Hepatocyte (in vitro differentiated cells): Measurements from ENCODE around the gene STMND1. TPM values are rescaled to one million over a fixed set of nuclear protein-coding genes. Genes with fewer than 3 reads are reported as not detected.

ENCODE experiments used
- DNase-seq: peaks from one replicate; pipeline ENCODE4 v3.0.0-alpha.2; 2016; ENCODE audit warnings: low spot score
- H2AFZ ChIP-seq: fragments of 200-600 bp; sonication (generic); 2 replicates; pipeline ENCODE4 v1.6.0; 2016; ENCODE audit warnings: antibody characterized with exemption, mild to moderate bottlenecking
- H3K27ac ChIP-seq: fragments of 200-600 bp; sonication (generic); 2 replicates; pipeline ENCODE4 v1.5.1; 2016; ENCODE audit warnings: mild to moderate bottlenecking
- H3K27me3 ChIP-seq: fragments of 200-600 bp; sonication (generic); 2 replicates; pipeline ENCODE4 v1.6.1; 2016
- H3K36me3 ChIP-seq: fragments of 200-600 bp; sonication (generic); replicated peaks from 2 replicates; pipeline ENCODE4 v1.5.1; 2016; ENCODE audit warnings: low read depth; ENCODE audit not compliant: insufficient read depth
- H3K4me1 ChIP-seq: fragments of 200-600 bp; sonication (generic); 2 replicates; pipeline ENCODE4 v1.5.1; 2016; ENCODE audit warnings: mild to moderate bottlenecking, moderate library complexity; ENCODE audit not compliant: insufficient read depth
- H3K4me2 ChIP-seq: fragments of 200-600 bp; sonication (generic); 2 replicates; pipeline ENCODE4 v1.6.0; 2016
- H3K4me3 ChIP-seq: fragments of 200-600 bp; sonication (generic); 2 replicates; pipeline ENCODE4 v1.5.1; 2016; ENCODE audit warnings: mild to moderate bottlenecking
- H3K79me2 ChIP-seq: fragments of 200-600 bp; sonication (generic); 2 replicates; pipeline ENCODE4 v1.6.0; 2017; ENCODE audit warnings: mild to moderate bottlenecking
- H3K9me2 ChIP-seq: fragments of 200-600 bp; sonication (generic); replicated peaks from 2 replicates; pipeline ENCODE4 v1.6.0; 2017; ENCODE audit warnings: mild to moderate bottlenecking; ENCODE audit not compliant: insufficient read depth
- H3K9me3 ChIP-seq: fragments of 200-600 bp; sonication (generic); 2 replicates; pipeline ENCODE4 v1.5.1; 2016; ENCODE audit warnings: low read depth, mild to moderate bottlenecking
- H4K20me1 ChIP-seq: fragments of 200-600 bp; sonication (generic); 2 replicates; pipeline ENCODE4 v1.6.0; 2016; ENCODE audit warnings: mild to moderate bottlenecking; ENCODE audit not compliant: insufficient read depth, poor library complexity, severe bottlenecking
- EZH2 ChIP-seq: fragments of 200-600 bp; sonication (generic); IDR thresholded peaks from 2 replicates; pipeline ENCODE4 v1.6.1; 2016; ENCODE audit warnings: antibody characterized with exemption, mild to moderate bottlenecking, borderline replicate concordance
- EZH2phosphoT487 ChIP-seq: fragments of 200-600 bp; sonication (generic); IDR thresholded peaks from one replicate; pipeline ENCODE4 v1.6.1; 2018; ENCODE audit warnings: antibody characterized with exemption, mild to moderate bottlenecking, low read depth, moderate library complexity; ENCODE audit not compliant: unreplicated experiment, severe bottlenecking
- WGBS: methylation state at CpG from one replicate; pipeline ENCODE4 v1.1.6; 2016; ENCODE audit warnings: low lambda C conversion rate; ENCODE audit errors: missing lambda C conversion rate; 5-methylcytosine and 5-hydroxymethylcytosine counted together
- polyA plus RNA-seq: library from polyadenylated mRNA; unstranded; fragments of >200 nt; fragmentation: Nextera tagmentation; extraction: Ambion mirVana; gene quantifications from 2 replicates; pipeline ENCODE4 v1.2.1, GENCODE V29; 2016
- total RNA-seq: library from RNA; depleted of rRNA; stranded (reverse); fragments of >200 nt; gene quantifications from 2 replicates; pipeline ENCODE4 v1.2.3, GENCODE V29; 2014
- TF ChIP-seq, protein P1 (sequence below): fragments of 200-600 bp; sonication (generic); IDR thresholded peaks from 2 replicates; pipeline ENCODE4 v1.5.1; 2016; ENCODE audit warnings: antibody characterized with exemption, mild to moderate bottlenecking; ENCODE audit not compliant: poor library complexity

The STMND1 gene
- total and polyA plus RNA-seq, 2 experiments from 2014 or later: 0.27 TPM; not detected in 1

DNA sequence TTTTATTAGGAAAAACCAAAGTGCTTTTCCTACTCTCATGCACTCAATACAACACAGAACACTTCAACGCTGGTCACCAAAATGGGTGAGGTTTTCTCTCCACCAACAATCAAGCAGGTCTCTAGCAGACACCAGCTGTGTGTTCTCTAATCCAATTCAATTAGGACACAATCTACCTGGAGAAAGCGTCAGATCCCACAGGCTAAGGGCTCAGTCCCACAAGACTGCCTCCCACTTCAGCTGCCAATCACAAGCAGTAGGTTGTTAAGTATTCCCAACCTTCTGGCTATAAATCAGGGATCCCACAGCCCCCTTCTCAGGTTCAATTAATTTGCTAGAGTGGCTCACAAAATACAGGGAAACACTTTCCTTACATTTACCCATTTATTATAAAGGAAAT, 47.7 kb downstream of the STMND1 start:
- Histone ChIP-seq H3K4me1 (no peaks in the 10 kb centered on the region), H2AFZ (no peak overlapping the region), H3K36me3 (no peaks in the 10 kb centered on the region), H3K79me2 (no peaks in the 10 kb centered on the region), H3K4me3 (no peak overlapping the region), H3K4me2 (no peak overlapping the region), H3K27me3 (no peaks in the 10 kb centered on the region), H3K9me3 (peaks cover 5% of the 10 kb centered on the region), H3K27ac (no peak overlapping the region), H3K9me2 (no peaks in the 10 kb centered on the region), H4K20me1 (no peaks in the 10 kb centered on the region)
- TF ChIP-seq EZH2phosphoT487 (no peak), EZH2 (no peak)
- TF ChIP-seq, protein P1, sequence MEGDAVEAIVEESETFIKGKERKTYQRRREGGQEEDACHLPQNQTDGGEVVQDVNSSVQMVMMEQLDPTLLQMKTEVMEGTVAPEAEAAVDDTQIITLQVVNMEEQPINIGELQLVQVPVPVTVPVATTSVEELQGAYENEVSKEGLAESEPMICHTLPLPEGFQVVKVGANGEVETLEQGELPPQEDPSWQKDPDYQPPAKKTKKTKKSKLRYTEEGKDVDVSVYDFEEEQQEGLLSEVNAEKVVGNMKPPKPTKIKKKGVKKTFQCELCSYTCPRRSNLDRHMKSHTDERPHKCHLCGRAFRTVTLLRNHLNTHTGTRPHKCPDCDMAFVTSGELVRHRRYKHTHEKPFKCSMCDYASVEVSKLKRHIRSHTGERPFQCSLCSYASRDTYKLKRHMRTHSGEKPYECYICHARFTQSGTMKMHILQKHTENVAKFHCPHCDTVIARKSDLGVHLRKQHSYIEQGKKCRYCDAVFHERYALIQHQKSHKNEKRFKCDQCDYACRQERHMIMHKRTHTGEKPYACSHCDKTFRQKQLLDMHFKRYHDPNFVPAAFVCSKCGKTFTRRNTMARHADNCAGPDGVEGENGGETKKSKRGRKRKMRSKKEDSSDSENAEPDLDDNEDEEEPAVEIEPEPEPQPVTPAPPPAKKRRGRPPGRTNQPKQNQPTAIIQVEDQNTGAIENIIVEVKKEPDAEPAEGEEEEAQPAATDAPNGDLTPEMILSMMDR: no peak
- DNase-seq: no peak
- WGBS: 78% methylated on average over 2 of the region's 2 CpGs

DNA sequence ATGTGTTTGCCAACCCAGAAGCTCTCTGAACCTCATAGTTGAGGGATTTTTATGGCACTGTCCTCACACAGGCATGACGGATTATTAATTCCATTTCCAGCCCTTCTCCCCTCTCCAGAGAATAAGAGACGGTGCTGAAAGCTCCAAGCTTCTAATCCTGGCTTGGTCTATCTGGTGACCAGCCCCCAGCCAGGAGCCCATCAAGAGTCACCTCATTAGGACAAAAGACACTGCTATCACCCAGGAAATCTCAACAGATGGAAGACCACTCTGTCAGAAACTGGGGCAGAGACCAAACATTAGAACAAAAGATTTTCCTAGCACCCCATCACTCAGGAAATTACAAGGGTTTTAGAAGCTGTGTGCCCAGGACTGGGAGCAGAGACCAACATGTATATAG, 48.2 kb downstream of the STMND1 start:
- WGBS: 76% methylated on average over 2 of the region's 2 CpGs
- H3K4me2 ChIP-seq: no peak overlapping the region
- H2AFZ ChIP-seq: no peak overlapping the region
- H3K27ac ChIP-seq: no peak overlapping the region
- no peak overlapping the region for H3K4me3 ChIP-seq
- H3K36me3 ChIP-seq: no peaks in the 10 kb centered on the region
- peaks cover 5% of the 10 kb centered on the region for H3K9me3 ChIP-seq
- no peaks in the 10 kb centered on the region for H3K27me3 ChIP-seq
- no peaks in the 10 kb centered on the region for H3K79me2 ChIP-seq
- H3K4me1 ChIP-seq: no peaks in the 10 kb centered on the region
- DNase-seq: no peak
- TF ChIP-seq EZH2phosphoT487 (no peak), EZH2 (no peak)
- TF ChIP-seq, protein P1: no peak
- H4K20me1 ChIP-seq: no peaks in the 10 kb centered on the region
- H3K9me2 ChIP-seq: no peaks in the 10 kb centered on the region

DNA sequence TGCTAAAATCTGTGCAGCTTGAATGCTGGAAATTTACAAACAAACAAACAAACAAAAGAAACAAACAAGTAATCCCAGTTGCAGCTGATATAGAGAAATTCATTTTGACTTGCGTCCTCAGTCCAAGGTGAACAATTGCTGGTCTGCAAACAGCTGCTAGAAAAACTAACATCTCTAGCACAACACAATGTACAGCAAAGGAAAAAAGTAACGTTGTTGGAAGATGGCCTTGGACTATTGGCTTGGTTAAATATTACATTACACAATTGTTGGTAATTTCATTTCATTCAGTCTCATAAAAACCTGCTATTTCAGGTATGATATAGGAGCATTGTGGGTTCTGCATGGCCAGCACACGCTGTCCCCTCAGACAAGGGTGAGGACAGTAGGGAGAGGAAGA, 50.0 kb downstream of the STMND1 start:
- no peaks in the 10 kb centered on the region for H3K36me3 ChIP-seq
- H3K79me2 ChIP-seq: no peaks in the 10 kb centered on the region
- TF ChIP-seq EZH2phosphoT487: no peak

DNA sequence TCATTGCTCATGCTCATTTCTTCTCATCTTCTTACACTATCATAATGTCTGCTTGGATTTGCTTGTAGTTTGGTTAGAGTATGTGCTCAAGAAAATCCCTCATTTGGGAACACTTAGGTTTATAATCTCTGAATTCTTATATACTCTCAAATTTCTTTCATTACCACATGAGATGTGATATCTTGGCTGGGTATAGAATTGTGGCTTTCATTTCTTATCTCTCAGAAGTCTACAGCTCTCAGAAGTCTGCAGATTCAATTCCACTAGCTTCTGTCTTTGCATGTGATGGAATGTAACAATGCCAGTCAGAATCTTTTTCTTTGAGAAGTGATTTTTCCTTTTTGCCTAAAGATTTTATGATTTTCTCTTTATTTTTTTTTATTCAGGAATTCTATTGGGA, 50.9 kb downstream of the STMND1 start:
- no peaks in the 10 kb centered on the region for H3K27me3 ChIP-seq

More for the DNA sequence above, 50.0 kb downstream of the STMND1 start:
- no peak for DNase-seq
- no peaks in the 10 kb centered on the region for H3K27me3 ChIP-seq
- no peak overlapping the region for H3K27ac ChIP-seq
- 87% methylated on average over 3 of the region's 3 CpGs for WGBS
- no peak overlapping the region for H3K4me3 ChIP-seq
- H3K4me2 ChIP-seq: no peak overlapping the region
- no peaks in the 10 kb centered on the region for H3K9me2 ChIP-seq
- no peaks in the 10 kb centered on the region for H3K4me1 ChIP-seq
- no peaks in the 10 kb centered on the region for H4K20me1 ChIP-seq
- H3K9me3 ChIP-seq: peaks cover 5% of the 10 kb centered on the region
- H2AFZ ChIP-seq: no peak overlapping the region

More for the DNA sequence above, 50.9 kb downstream of the STMND1 start:
- H3K4me2 ChIP-seq: no peak overlapping the region
- no peak overlapping the region for H3K4me3 ChIP-seq
- no peaks in the 10 kb centered on the region for H3K4me1 ChIP-seq
- H4K20me1 ChIP-seq: no peaks in the 10 kb centered on the region
- H3K79me2 ChIP-seq: no peaks in the 10 kb centered on the region
- no peaks in the 10 kb centered on the region for H3K9me2 ChIP-seq
- no peak overlapping the region for H2AFZ ChIP-seq
- TF ChIP-seq, protein P1: no peak
- TF ChIP-seq EZH2phosphoT487 (no peak), EZH2 (no peak)
- DNase-seq: no peak
- peaks cover 5% of the 10 kb centered on the region for H3K9me3 ChIP-seq
- H3K27ac ChIP-seq: no peak overlapping the region
- H3K36me3 ChIP-seq: no peaks in the 10 kb centered on the region
